GM12892 (cell line): Measurements from ENCODE around the gene CACNA2D3.

ENCODE experiments used
- POLR2A ChIP-seq: IDR thresholded peaks from 2 replicates; pipeline ENCODE4 v1.6.1; 2011; ENCODE audit warnings: low read depth, low read length, control low read depth
- POLR2AphosphoS5 ChIP-seq: IDR thresholded peaks from 2 replicates; pipeline ENCODE4 v1.6.1; 2011; ENCODE audit warnings: low read depth, low read length, control low read depth
- TAF1 ChIP-seq: IDR thresholded peaks from 2 replicates; pipeline ENCODE4 v1.6.1; 2011; ENCODE audit warnings: low read depth, mild to moderate bottlenecking, control low read depth, low read length, borderline replicate concordance

GRCh38 chr3:54259636-54260035 is 137.3 kb downstream of the CACNA2D3 start:
- no peak for TF ChIP-seq POLR2AphosphoS5
- TF ChIP-seq POLR2A: no peak
- no peak for TF ChIP-seq TAF1
